Measurements from ENCODE around the gene SMPDL3A.

SMPDL3A gene

DNA sequence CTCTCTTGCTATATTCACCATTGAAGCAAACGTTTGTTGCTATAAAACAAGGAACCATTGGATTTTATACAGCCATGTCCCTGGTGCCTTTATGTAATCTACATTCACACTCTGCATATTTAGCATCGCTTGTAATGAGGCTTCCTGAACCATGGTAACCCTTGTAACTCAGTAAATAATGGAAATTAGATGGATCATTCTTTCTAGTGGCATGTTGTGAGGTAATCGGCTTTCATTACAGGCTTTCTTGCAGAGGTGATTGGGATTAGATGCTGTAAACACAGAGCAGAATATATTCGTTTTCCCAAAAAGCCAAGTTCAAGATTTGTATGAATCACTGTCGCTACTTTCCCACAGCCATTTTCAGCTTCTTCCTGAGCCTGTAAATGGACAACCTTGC lies 36.1 kb downstream of the SMPDL3A start:
- TF ChIP-seq, protein P1, sequence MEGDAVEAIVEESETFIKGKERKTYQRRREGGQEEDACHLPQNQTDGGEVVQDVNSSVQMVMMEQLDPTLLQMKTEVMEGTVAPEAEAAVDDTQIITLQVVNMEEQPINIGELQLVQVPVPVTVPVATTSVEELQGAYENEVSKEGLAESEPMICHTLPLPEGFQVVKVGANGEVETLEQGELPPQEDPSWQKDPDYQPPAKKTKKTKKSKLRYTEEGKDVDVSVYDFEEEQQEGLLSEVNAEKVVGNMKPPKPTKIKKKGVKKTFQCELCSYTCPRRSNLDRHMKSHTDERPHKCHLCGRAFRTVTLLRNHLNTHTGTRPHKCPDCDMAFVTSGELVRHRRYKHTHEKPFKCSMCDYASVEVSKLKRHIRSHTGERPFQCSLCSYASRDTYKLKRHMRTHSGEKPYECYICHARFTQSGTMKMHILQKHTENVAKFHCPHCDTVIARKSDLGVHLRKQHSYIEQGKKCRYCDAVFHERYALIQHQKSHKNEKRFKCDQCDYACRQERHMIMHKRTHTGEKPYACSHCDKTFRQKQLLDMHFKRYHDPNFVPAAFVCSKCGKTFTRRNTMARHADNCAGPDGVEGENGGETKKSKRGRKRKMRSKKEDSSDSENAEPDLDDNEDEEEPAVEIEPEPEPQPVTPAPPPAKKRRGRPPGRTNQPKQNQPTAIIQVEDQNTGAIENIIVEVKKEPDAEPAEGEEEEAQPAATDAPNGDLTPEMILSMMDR (IDR thresholded peaks at IDR 0.05; ENCODE audit: insufficient read depth, low read depth, low read length, missing control alignments), result no peak
- no peak overlapping the region for H3K4me3 ChIP-seq (ENCODE audit: low read depth, low read length)
- no peak for DNase-seq (ENCODE audit: low read depth)

- no peak for DNase-seq (ENCODE audit: low read depth)
- TF ChIP-seq, protein P1 (IDR thresholded peaks at IDR 0.05; ENCODE audit: insufficient read depth, low read depth, low read length, missing control alignments), result no peak
- H3K4me3 ChIP-seq (ENCODE audit: low read depth, low read length), result no peak overlapping the region
Observed at GRCh38 chr6:122829456-122829855, 40.4 kb downstream of the SMPDL3A start.

DNA sequence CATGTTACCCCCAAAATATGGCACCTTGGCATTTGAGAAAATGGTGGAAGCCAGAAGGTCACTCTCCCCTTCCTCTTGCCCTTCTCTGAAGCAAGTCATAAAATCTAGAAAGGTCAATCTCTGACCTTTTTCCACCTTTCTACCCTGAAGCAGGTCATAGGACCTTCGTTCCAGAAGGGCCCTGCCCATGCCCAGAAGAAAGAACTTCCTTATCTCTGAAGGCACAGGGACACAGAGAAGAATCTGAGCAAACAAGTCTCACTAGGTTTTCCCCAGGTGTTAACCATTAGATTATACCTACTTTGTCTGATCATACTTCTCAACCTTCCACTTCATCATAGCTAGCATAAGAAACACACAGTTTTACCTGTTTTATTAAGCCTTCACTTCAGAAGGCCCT lies 42.5 kb downstream of the SMPDL3A start:
- no peak overlapping the region for H3K4me3 ChIP-seq (ENCODE audit: low read depth, low read length)

GRCh38 chr6:122832459-122832858 lies 43.4 kb downstream of the SMPDL3A start:
- TF ChIP-seq, protein P1 (IDR thresholded peaks at IDR 0.05; ENCODE audit: insufficient read depth, low read depth, low read length, missing control alignments), result no peak
- no peak overlapping the region for H3K4me3 ChIP-seq (ENCODE audit: low read depth, low read length)
- DNase-seq (ENCODE audit: low read depth), result no peak

More for the DNA sequence above, 42.5 kb downstream of the SMPDL3A start:
- no peak for DNase-seq (ENCODE audit: low read depth)
- TF ChIP-seq, protein P1 (IDR thresholded peaks at IDR 0.05; ENCODE audit: insufficient read depth, low read depth, low read length, missing control alignments), result no peak

- TF ChIP-seq, protein P1 (IDR thresholded peaks at IDR 0.05; ENCODE audit: insufficient read depth, low read depth, low read length, missing control alignments), result no peak
- H3K4me3 ChIP-seq (ENCODE audit: low read depth, low read length), result no peak overlapping the region
- DNase-seq (ENCODE audit: low read depth), result no peak
Observed at GRCh38 chr6:122833021-122833491, 44.0 kb downstream of the SMPDL3A start.

DNA sequence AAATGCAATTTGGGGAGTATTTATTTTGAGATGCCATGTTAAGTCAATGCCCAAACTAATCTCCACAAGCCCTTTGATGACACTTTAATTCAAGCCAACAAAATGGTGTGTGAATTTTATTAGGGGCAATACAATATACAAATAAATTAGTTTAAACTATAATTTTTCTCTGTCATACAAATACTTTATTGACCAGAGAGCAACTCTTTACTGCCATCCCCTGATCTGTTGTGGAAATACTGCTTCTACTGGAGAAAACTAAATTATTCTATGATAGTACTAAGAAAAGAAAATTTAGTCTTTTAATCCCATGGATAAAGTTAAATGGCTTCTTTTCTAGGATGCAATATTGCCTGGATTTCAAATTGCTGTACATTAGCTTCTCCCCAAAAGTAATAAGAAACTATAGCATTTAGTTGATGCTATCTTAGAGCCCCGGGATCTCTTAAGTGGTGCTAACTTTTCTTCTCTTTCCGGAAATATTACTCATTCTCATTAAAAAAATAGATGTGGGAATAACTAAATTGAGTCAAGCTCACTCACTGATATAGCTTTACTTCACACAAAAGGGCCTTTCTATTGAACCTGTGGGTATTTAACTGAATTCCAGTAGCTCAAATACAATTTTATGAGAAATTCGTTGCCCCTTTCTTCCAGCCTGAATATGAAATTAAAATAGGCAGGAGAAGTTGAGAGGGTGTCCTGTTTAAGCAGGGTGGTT lies 49.2 kb downstream of the SMPDL3A start:
- no peak for DNase-seq (ENCODE audit: low read depth)
- no peak overlapping the region for H3K4me3 ChIP-seq (ENCODE audit: low read depth, low read length)
- TF ChIP-seq, protein P1 (IDR thresholded peaks at IDR 0.05; ENCODE audit: insufficient read depth, low read depth, low read length, missing control alignments), result no peak

DNA sequence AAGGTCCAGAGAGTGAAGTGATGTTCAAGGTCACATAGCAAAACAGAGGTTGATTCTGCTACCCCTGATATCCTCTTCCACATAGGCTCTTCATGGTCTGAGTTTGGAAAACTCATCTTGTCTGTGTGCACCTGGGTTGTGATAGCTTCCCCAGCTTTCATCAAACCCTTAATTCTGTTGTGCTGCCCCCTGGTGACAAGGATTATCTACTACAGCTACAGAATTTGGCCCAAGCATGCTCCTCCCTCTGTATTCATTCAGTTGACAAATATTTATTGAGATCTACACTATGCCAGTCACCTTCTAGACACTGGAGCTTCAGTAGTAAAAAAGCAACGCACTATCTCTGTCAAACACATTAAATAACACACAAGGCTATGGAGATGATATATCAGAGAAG lies 50.4 kb downstream of the SMPDL3A start:
- peak; percentile 58 for DNase-seq (ENCODE audit: low read depth)
- H3K4me3 ChIP-seq (ENCODE audit: low read depth, low read length), result no peak overlapping the region
- TF ChIP-seq, protein P1 (IDR thresholded peaks at IDR 0.05; ENCODE audit: insufficient read depth, low read depth, low read length, missing control alignments), result peak; percentile 60
